ENCODE data around the gene IKBKE. TPM values are rescaled to one million over a fixed set of nuclear protein-coding genes. Genes with fewer than 3 reads are reported as not detected.

The IKBKE gene
- total and polyA plus RNA-seq, 10 of the 15 experiments (the other 5 are each of a cell fraction or from before 2014, with no cell fraction given) = 12.8 to 35.1 (median 23.1) TPM

- TF ChIP-seq HSF1 (IDR thresholded peaks at IDR 0.05; ENCODE audit: low read depth, low read length) (no peak), NFYA (IDR thresholded peaks at IDR 0.05; ENCODE audit: borderline replicate concordance, low read depth, low read length) (no peak), BCL3 (IDR thresholded peaks at IDR 0.05; ENCODE audit: borderline replicate concordance, insufficient read depth, low read depth, low read length, poor library complexity, severe bottlenecking) (peak; percentile 47), HDAC6 (IDR thresholded peaks at IDR 0.05; ENCODE audit: unreplicated experiment) (no peak), HCFC1 (IDR thresholded peaks at IDR 0.05; ENCODE audit: low read length) (no peak), PKNOX1 (IDR thresholded peaks at IDR 0.05) (no peak), MYC (IDR thresholded peaks at IDR 0.05; ENCODE audit: insufficient read depth, insufficient read length, insufficient replicate concordance, low read length, severe bottlenecking) (no peak), TBL1XR1 (IDR thresholded peaks at IDR 0.05; ENCODE audit: low read depth, low read length) (no peak; the same call in 1 of the 2 replicates), GABPA (IDR thresholded peaks at IDR 0.05; ENCODE audit: low read depth) (peak; percentile 10; the same call in 1 of the 2 replicates), POLR2AphosphoS5 (IDR thresholded peaks at IDR 0.05; ENCODE audit: low read length) (no peak), YBX1 (IDR thresholded peaks at IDR 0.05) (no peak), ZNF207 (IDR thresholded peaks at IDR 0.05; ENCODE audit: borderline replicate concordance) (no peak), TARDBP (IDR thresholded peaks at IDR 0.05; ENCODE audit: borderline replicate concordance) (no peak), JUNB (IDR thresholded peaks at IDR 0.05) (peak; percentile 85), MYB (IDR thresholded peaks at IDR 0.05; ENCODE audit: borderline replicate concordance, low read depth, low read length) (no peak), GATAD2B (conservative IDR thresholded peaks at IDR 0.05; ENCODE audit: low read depth) (peak; percentile 90), NRF1 (conservative IDR thresholded peaks at IDR 0.05; ENCODE audit: low read depth, low read length) (no peak), NR2C1 (IDR thresholded peaks at IDR 0.05) (no peak), MTA3 (IDR thresholded peaks at IDR 0.05; ENCODE audit: borderline replicate concordance, low read length) (peak; percentile 45; the same call in 1 of the 2 replicates), ZNF622 (IDR thresholded peaks at IDR 0.05) (no peak), PAX5 (IDR thresholded peaks at IDR 0.05; ENCODE audit: borderline replicate concordance, low read depth, low read length) (0 out of 2 replicates have a peak, but pooled peaks have one; percentile 42), TCF7 (IDR thresholded peaks at IDR 0.05; ENCODE audit: borderline replicate concordance) (peak; percentile 26; the same call in 1 of the 2 replicates), SREBF2 (IDR thresholded peaks at IDR 0.05; ENCODE audit: low read length) (no peak), FOS (IDR thresholded peaks at IDR 0.05; ENCODE audit: borderline replicate concordance, extremely low read depth, insufficient read length) (no peak), IKZF2 (IDR thresholded peaks at IDR 0.05) (peak; percentile 99 to 100), SKIL (IDR thresholded peaks at IDR 0.05; ENCODE audit: low read depth, poor library complexity, severe bottlenecking) (peak; percentile 86)
Measured at GRCh38 chr1:206503591-206504362, 33.5 kb downstream of the IKBKE start (continued).

Data from GM12878 (cell line).